ENCODE data around the gene SELE. TPM values are rescaled to one million over a fixed set of nuclear protein-coding genes. Genes with fewer than 3 reads are reported as not detected.

SELE gene
- total RNA-seq, 2 experiments from 2014 or later, result not detected

DNA sequence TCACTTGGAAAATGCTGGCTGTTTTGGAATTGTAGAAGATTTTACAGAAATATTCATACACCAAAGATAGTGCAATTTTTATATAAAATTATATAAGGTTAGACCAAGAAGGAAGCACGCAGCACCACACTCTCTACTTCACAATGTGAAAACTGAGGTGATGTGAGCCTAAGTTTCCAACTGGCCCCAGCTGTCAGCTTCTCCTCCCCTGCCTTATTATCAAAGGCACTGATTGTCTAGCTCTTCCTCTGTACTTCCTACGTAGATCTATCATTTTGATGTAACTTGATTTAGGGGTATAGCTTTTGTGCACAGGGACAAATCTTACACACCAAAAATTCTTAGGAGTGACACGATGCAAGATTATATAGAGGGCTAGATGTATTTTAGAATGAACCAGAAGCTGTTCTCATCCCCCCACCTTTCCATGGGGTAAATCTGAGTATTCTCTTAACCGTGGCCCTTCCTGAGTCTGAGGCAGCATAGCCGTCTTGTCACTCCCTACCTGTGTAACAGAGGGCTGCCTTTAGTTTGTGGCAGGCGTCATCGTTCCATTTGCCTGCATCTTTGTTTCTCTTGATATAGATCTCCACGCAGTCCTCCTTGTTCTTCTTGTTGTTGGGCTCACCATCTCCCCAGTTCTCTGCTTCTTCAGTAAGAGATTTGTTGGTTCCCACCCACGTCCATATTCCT is 25.8 kb downstream of the SELE start:
- H3K36me3 ChIP-seq (ENCODE audit: insufficient read depth, low read length), result no peaks in the 10 kb centered on the region
- TF ChIP-seq EZH2phosphoT487 (IDR thresholded peaks at IDR 0.05; ENCODE audit: borderline replicate concordance, low read depth, low read length), result no peak
- TF ChIP-seq, protein P1, sequence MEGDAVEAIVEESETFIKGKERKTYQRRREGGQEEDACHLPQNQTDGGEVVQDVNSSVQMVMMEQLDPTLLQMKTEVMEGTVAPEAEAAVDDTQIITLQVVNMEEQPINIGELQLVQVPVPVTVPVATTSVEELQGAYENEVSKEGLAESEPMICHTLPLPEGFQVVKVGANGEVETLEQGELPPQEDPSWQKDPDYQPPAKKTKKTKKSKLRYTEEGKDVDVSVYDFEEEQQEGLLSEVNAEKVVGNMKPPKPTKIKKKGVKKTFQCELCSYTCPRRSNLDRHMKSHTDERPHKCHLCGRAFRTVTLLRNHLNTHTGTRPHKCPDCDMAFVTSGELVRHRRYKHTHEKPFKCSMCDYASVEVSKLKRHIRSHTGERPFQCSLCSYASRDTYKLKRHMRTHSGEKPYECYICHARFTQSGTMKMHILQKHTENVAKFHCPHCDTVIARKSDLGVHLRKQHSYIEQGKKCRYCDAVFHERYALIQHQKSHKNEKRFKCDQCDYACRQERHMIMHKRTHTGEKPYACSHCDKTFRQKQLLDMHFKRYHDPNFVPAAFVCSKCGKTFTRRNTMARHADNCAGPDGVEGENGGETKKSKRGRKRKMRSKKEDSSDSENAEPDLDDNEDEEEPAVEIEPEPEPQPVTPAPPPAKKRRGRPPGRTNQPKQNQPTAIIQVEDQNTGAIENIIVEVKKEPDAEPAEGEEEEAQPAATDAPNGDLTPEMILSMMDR (conservative IDR thresholded peaks at IDR 0.05; ENCODE audit: low read length), result no peak
- H3K79me2 ChIP-seq (ENCODE audit: insufficient read depth, low read depth, low read length), result no peaks in the 10 kb centered on the region
- no peak overlapping the region for H2AFZ ChIP-seq (ENCODE audit: low read length)
- CTCF ChIA-PET (ENCODE audit: unreplicated experiment), result no interaction called here
- H3K4me2 ChIP-seq (ENCODE audit: low read length), result no peak overlapping the region
- H4K20me1 ChIP-seq (ENCODE audit: insufficient read depth, low read length), result no peaks in the 10 kb centered on the region
- no peak overlapping the region for H3K4me3 ChIP-seq (ENCODE audit: low read depth, low read length, poor library complexity, severe bottlenecking)
- POLR2A ChIA-PET, result interaction anchor here (0.6 kb wide), 1 partner anchor 15 kb away, joined by 3 read pairs; no protein-coding TSS in a partner anchor
- DNase-seq (ENCODE audit: low spot score), result no peak
- no peak overlapping the region for H3K27ac ChIP-seq (ENCODE audit: low read depth, low read length, poor library complexity, severe bottlenecking)
- peaks cover 11% of the 10 kb centered on the region for H3K4me1 ChIP-seq (ENCODE audit: insufficient read depth, low read length, poor library complexity, severe bottlenecking)
- intact Hi-C loops (cut with micrococcal nuclease; ENCODE audit: unreplicated experiment), result no loop called here
- no TSS peak for BruUV-seq (replicated peaks)
- H3K9me2 ChIP-seq (ENCODE audit: insufficient read depth, low read length), result no peaks in the 10 kb centered on the region
- no peaks in the 10 kb centered on the region for H3K9me3 ChIP-seq (ENCODE audit: low read length)

GRCh38 chr1:169704797-169705196 is 29.1 kb downstream of the SELE start:
- TF ChIP-seq, protein P1 (conservative IDR thresholded peaks at IDR 0.05; ENCODE audit: low read length), result no peak
- no peak for TF ChIP-seq EZH2phosphoT487 (IDR thresholded peaks at IDR 0.05; ENCODE audit: borderline replicate concordance, low read depth, low read length)
- Histone ChIP-seq H2AFZ (ENCODE audit: low read length) (no peak overlapping the region), H3K9me3 (ENCODE audit: low read length) (no peaks in the 10 kb centered on the region), H3K79me2 (ENCODE audit: insufficient read depth, low read depth, low read length) (no peaks in the 10 kb centered on the region), H3K27ac (ENCODE audit: low read depth, low read length, poor library complexity, severe bottlenecking) (no peak overlapping the region), H3K4me3 (ENCODE audit: low read depth, low read length, poor library complexity, severe bottlenecking) (no peak overlapping the region), H3K9me2 (ENCODE audit: insufficient read depth, low read length) (no peaks in the 10 kb centered on the region), H3K4me1 (ENCODE audit: insufficient read depth, low read length, poor library complexity, severe bottlenecking) (peaks cover 17% of the 10 kb centered on the region), H4K20me1 (ENCODE audit: insufficient read depth, low read length) (no peaks in the 10 kb centered on the region), H3K36me3 (ENCODE audit: insufficient read depth, low read length) (no peaks in the 10 kb centered on the region), H3K4me2 (ENCODE audit: low read length) (no peak overlapping the region)
- intact Hi-C loops (cut with micrococcal nuclease; ENCODE audit: unreplicated experiment), result no loop called here
- no TSS peak for BruUV-seq (replicated peaks)
- DNase-seq (ENCODE audit: low spot score), result no peak
- ChIA-PET CTCF (ENCODE audit: unreplicated experiment) (no interaction called here), POLR2A (interaction anchor here (0.8 to 2.0 kb wide), 2 partner anchors 23 to 69 kb away, joined by 3 to 8 read pairs; no protein-coding TSS in a partner anchor)
